GM12874 (cell line): ENCODE data around the gene DRC3.

Experiments
- TF ChIP-seq, protein P1 (sequence below): IDR thresholded peaks from 2 replicates; pipeline ENCODE4 v1.5.1; 2011; ENCODE audit warnings: low read depth, mild to moderate bottlenecking, control low read depth, low read length, moderate library complexity; ENCODE audit not compliant: insufficient read depth

DRC3 gene

GRCh38 chr17:17972126-17972951 is at the start of gene DRC3, which contains the start of gene TOM1L2:
Gene DRC3, plus strand, starts transcription at chr17:17972862. Its CDS starts 4,737 bp downstream, at chr17:17977599.
Gene TOM1L2, minus strand, starts transcription at chr17:17972400. Its CDS starts 87 bp downstream, at chr17:17972313.
- TF ChIP-seq, protein P1, sequence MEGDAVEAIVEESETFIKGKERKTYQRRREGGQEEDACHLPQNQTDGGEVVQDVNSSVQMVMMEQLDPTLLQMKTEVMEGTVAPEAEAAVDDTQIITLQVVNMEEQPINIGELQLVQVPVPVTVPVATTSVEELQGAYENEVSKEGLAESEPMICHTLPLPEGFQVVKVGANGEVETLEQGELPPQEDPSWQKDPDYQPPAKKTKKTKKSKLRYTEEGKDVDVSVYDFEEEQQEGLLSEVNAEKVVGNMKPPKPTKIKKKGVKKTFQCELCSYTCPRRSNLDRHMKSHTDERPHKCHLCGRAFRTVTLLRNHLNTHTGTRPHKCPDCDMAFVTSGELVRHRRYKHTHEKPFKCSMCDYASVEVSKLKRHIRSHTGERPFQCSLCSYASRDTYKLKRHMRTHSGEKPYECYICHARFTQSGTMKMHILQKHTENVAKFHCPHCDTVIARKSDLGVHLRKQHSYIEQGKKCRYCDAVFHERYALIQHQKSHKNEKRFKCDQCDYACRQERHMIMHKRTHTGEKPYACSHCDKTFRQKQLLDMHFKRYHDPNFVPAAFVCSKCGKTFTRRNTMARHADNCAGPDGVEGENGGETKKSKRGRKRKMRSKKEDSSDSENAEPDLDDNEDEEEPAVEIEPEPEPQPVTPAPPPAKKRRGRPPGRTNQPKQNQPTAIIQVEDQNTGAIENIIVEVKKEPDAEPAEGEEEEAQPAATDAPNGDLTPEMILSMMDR: no peak

- TF ChIP-seq, protein P1: no peak
Measured at GRCh38 chr17:17924131-17924856, 48.4 kb upstream of the DRC3 start.

GRCh38 chr17:17924857-17925250 is 47.8 kb upstream of the DRC3 start:
- TF ChIP-seq, protein P1: no peak

DNA sequence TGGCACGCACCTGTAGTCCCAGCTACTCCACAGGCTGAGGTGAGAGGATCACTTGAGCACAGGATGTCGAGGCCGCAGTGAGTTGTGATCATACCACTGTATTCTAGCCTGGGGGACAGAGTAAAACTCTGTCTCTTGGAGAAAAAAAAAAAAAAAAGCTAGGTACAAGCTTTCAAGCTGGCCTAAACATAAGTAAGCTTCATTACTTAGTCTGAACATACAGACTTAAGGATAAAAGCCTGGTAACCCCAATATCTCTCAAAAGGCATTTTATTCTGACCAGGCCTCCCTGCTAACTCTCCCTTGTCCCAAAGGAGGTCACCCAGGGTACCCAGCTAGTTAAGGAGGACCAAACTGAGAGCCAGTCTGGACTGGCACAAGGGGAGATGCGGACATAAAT is 46.6 kb upstream of the DRC3 start:
- TF ChIP-seq, protein P1: no peak

DNA sequence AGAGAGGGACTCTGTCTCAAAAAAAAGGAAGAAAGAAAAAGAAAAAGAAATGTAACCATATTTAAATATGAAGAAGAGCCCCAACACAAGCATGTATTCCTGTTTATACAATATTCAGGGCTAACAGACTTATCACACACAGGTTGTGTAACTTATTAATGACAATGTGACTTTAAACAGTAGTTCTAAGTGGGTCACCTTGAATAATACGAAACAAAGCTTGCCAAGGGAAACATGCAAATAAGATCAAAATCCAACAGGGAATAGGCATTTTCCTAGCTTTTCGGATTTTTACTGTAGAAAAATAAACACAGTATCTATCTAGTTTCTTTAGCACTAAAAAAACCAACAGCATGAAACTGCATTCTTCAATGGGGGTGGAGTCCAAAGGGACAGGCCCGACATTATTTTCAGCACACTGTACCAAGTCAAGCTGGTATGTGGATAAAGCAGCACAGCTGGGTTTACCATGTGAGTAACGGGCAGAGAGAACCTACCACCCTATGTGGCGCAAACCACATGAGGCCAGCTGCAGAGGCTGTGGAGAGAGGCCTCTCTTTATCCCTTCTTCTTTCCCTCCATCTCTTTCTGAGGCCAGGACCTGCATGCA is 45.7 kb upstream of the DRC3 start:
- TF ChIP-seq, protein P1: no peak

DNA sequence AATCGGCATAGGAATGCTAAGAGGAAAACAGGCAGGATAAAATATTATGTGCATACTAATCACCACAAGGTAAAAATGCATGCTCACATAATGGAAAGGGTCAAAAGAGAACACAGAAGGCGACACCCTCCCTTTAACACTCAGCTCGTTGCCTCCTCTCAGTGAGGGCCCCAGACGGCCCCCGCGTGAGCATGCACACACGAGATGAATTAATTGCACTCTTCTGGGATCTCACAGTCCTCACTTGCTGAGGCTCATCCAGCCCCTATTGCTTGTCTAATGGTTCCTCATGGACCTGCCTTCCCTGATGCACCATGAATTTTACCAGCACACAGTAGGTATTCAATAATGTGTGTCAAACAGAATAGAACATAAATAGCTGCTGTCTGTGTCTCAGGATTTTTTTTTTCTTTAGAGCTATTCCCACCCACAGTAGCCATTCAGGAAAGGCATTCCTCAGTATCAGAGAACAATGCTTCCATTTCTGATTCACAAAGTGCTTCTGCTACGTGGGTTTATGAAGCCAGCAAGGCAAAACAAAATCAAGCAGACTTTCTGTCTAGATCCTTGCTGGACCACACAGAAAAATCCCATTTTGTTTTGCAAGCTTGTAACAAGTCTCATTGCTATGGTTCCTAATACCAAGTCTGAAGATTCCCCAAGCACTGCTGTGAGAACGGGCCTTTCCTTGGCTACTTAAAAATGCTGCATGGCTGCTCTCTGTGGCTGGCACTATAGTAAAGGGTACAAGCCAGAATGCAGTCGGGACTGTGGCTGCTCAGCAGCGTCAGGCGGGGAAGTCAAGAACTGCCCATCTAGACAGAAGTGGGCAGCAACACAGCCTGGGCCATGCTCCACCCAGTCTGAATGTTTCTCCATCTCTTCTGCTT is 44.0 kb upstream of the DRC3 start:
- TF ChIP-seq, protein P1: no peak
